Measurements from ENCODE around the gene CTSK.

- no peak for TF ChIP-seq EZH2phosphoT487 (IDR thresholded peaks at IDR 0.05; ENCODE audit: borderline replicate concordance, low read depth, low read length)
- TF ChIP-seq CTCF (conservative IDR thresholded peaks at IDR 0.05; ENCODE audit: low read length) = no peak
Measured at GRCh38 chr1:150808121-150808520, at the start of gene CTSK.

All from OCI-LY7 (cell line).